Activated naive CD8-positive, alpha-beta T cell (primary cell): Measurements from ENCODE around the gene TAOK3.
"Not testable (repeated sequence)": the region's sequence is repeated elsewhere in the genome, so short reads cannot be mapped to it uniquely, and the experiment has no call there.

Experiments
- H3K27ac Mint-ChIP-seq: one replicate; pipeline ENCODE4 v1.8.0; 2021; ENCODE audit warnings: mixed read lengths
- H3K27me3 Mint-ChIP-seq: one replicate; pipeline ENCODE4 v1.8.0; 2021; ENCODE audit warnings: mixed read lengths
- H3K36me3 Mint-ChIP-seq: one replicate; pipeline ENCODE4 v1.8.0; 2021; ENCODE audit warnings: mixed read lengths
- H3K4me1 Mint-ChIP-seq: one replicate; pipeline ENCODE4 v1.8.0; 2021; ENCODE audit warnings: low read depth, mixed read lengths
- H3K4me3 Mint-ChIP-seq: one replicate; pipeline ENCODE4 v1.8.0; 2021; ENCODE audit warnings: mild to moderate bottlenecking, mixed read lengths
- H3K9me3 Mint-ChIP-seq: one replicate; pipeline ENCODE4 v1.8.0; 2021; ENCODE audit warnings: low read depth, mixed read lengths

Gene TAOK3

GRCh38 chr12:118145798-118146156 is 226.9 kb downstream of the TAOK3 start:
- peaks cover 4% of the 10 kb centered on the region for H3K4me1 Mint-ChIP-seq
- peaks cover 5% of the 10 kb centered on the region for H3K36me3 Mint-ChIP-seq
- no peak overlapping the region for H3K27ac Mint-ChIP-seq
- no peaks in the 10 kb centered on the region for H3K9me3 Mint-ChIP-seq
- H3K27me3 Mint-ChIP-seq: no peaks in the 10 kb centered on the region
- H3K4me3 Mint-ChIP-seq: no peak overlapping the region

- H3K4me1 Mint-ChIP-seq: peaks cover 4% of the 10 kb centered on the region
- H3K4me3 Mint-ChIP-seq: no peak overlapping the region
- H3K36me3 Mint-ChIP-seq: peaks cover 5% of the 10 kb centered on the region
- H3K27me3 Mint-ChIP-seq: no peaks in the 10 kb centered on the region
- no peaks in the 10 kb centered on the region for H3K9me3 Mint-ChIP-seq
- H3K27ac Mint-ChIP-seq: no peak overlapping the region
Measured at GRCh38 chr12:118145113-118145797, 227.5 kb downstream of the TAOK3 start.

GRCh38 chr12:118144499-118144898 is 228.2 kb downstream of the TAOK3 start:
- H3K9me3 Mint-ChIP-seq: no peaks in the 10 kb centered on the region
- peaks cover 5% of the 10 kb centered on the region for H3K36me3 Mint-ChIP-seq
- H3K27me3 Mint-ChIP-seq: no peaks in the 10 kb centered on the region
- H3K4me1 Mint-ChIP-seq: peaks cover 7% of the 10 kb centered on the region
- peak overlapping the region; percentile 46 for H3K27ac Mint-ChIP-seq
- H3K4me3 Mint-ChIP-seq: no peak overlapping the region

- Mint-ChIP-seq H3K9me3 (no peaks in the 10 kb centered on the region), H3K4me3 (no peak overlapping the region), H3K36me3 (peaks cover 11% of the 10 kb centered on the region), H3K27ac (no peak overlapping the region), H3K4me1 (peaks cover 26% of the 10 kb centered on the region), H3K27me3 (no peaks in the 10 kb centered on the region)
Measured at GRCh38 chr12:118140825-118141224, 231.9 kb downstream of the TAOK3 start.

- Mint-ChIP-seq H3K36me3 (peaks cover 9% of the 10 kb centered on the region), H3K4me3 (peak overlapping the region; percentile 96), H3K27ac (peak overlapping the region; percentile 86), H3K9me3 (no peaks in the 10 kb centered on the region), H3K4me1 (peaks cover 30% of the 10 kb centered on the region), H3K27me3 (no peaks in the 10 kb centered on the region)
Measured at GRCh38 chr12:118137148-118137678, 235.5 kb downstream of the TAOK3 start.

- peak overlapping the region; percentile 86 for H3K27ac Mint-ChIP-seq
- no peaks in the 10 kb centered on the region for H3K9me3 Mint-ChIP-seq
- H3K27me3 Mint-ChIP-seq: no peaks in the 10 kb centered on the region
- peaks cover 34% of the 10 kb centered on the region for H3K4me1 Mint-ChIP-seq
- peak overlapping the region; percentile 96 for H3K4me3 Mint-ChIP-seq
- H3K36me3 Mint-ChIP-seq: peaks cover 6% of the 10 kb centered on the region
Measured at GRCh38 chr12:118136559-118137003, 236.1 kb downstream of the TAOK3 start.

- H3K27ac Mint-ChIP-seq: peak within 1 kb of the TSS; percentile 87
- peak within 1 kb of the TSS; percentile 96 for H3K4me3 Mint-ChIP-seq
- no peaks in the 10 kb centered on the region for H3K27me3 Mint-ChIP-seq
- H3K36me3 Mint-ChIP-seq: peaks cover 6% of the 10 kb centered on the region
- no peaks in the 10 kb centered on the region for H3K9me3 Mint-ChIP-seq
- peaks cover 34% of the 10 kb centered on the region for H3K4me1 Mint-ChIP-seq
Measured at GRCh38 chr12:118135788-118136558, 236.7 kb downstream of the TAOK3 start, which contains the start of gene PEBP1. TSS of gene PEBP1 (plus strand) at chr12:118136124. CDS start at chr12:118136210, 86 bp downstream.

GRCh38 chr12:118129436-118129835 is 243.3 kb downstream of the TAOK3 start:
- not testable (repeated sequence) for H3K36me3 Mint-ChIP-seq, H3K4me1 Mint-ChIP-seq, H3K9me3 Mint-ChIP-seq, H3K4me3 Mint-ChIP-seq, H3K27ac Mint-ChIP-seq, H3K27me3 Mint-ChIP-seq

GRCh38 chr12:118127867-118128266 is 244.8 kb downstream of the TAOK3 start:
- Mint-ChIP-seq H3K4me1 (peaks cover 4% of the 10 kb centered on the region), H3K9me3 (no peaks in the 10 kb centered on the region), H3K36me3 (no peaks in the 10 kb centered on the region), H3K27ac (no peak overlapping the region), H3K27me3 (no peaks in the 10 kb centered on the region), H3K4me3 (no peak overlapping the region)

GRCh38 chr12:118126119-118126757 is 246.5 kb downstream of the TAOK3 start:
- no peaks in the 10 kb centered on the region for H3K4me1 Mint-ChIP-seq
- H3K36me3 Mint-ChIP-seq: no peaks in the 10 kb centered on the region
- H3K27me3 Mint-ChIP-seq: no peaks in the 10 kb centered on the region
- H3K4me3 Mint-ChIP-seq: no peak overlapping the region
- H3K9me3 Mint-ChIP-seq: no peaks in the 10 kb centered on the region
- no peak overlapping the region for H3K27ac Mint-ChIP-seq

GRCh38 chr12:118125743-118126118 is 247.0 kb downstream of the TAOK3 start:
- no peak overlapping the region for H3K4me3 Mint-ChIP-seq
- H3K9me3 Mint-ChIP-seq: no peaks in the 10 kb centered on the region
- H3K36me3 Mint-ChIP-seq: no peaks in the 10 kb centered on the region
- H3K27me3 Mint-ChIP-seq: no peaks in the 10 kb centered on the region
- H3K4me1 Mint-ChIP-seq: no peaks in the 10 kb centered on the region
- H3K27ac Mint-ChIP-seq: no peak overlapping the region

- Mint-ChIP-seq H3K27me3 (no peaks in the 10 kb centered on the region), H3K27ac (no peak overlapping the region), H3K4me3 (no peak overlapping the region), H3K4me1 (peaks cover 4% of the 10 kb centered on the region), H3K9me3 (no peaks in the 10 kb centered on the region), H3K36me3 (no peaks in the 10 kb centered on the region)
Measured at GRCh38 chr12:118124333-118124874, 248.3 kb downstream of the TAOK3 start.

GRCh38 chr12:118122264-118122663 is 250.4 kb downstream of the TAOK3 start:
- no peak overlapping the region for H3K4me3 Mint-ChIP-seq
- peaks cover 4% of the 10 kb centered on the region for H3K4me1 Mint-ChIP-seq
- H3K36me3 Mint-ChIP-seq: no peaks in the 10 kb centered on the region
- H3K9me3 Mint-ChIP-seq: no peaks in the 10 kb centered on the region
- H3K27ac Mint-ChIP-seq: no peak overlapping the region
- H3K27me3 Mint-ChIP-seq: no peaks in the 10 kb centered on the region

GRCh38 chr12:118120579-118121363 is 251.9 kb downstream of the TAOK3 start:
- Mint-ChIP-seq H3K4me3 (no peak overlapping the region), H3K9me3 (no peaks in the 10 kb centered on the region), H3K27me3 (no peaks in the 10 kb centered on the region), H3K27ac (peak overlapping the region; percentile 56), H3K4me1 (peaks cover 4% of the 10 kb centered on the region), H3K36me3 (peaks cover 3% of the 10 kb centered on the region)
